NCI-H187 treated with DMSO at 0.1 percent for 48 hours (cell line): ENCODE measurements around the gene CNTF.
"Not testable (repeated sequence)": the region's sequence is repeated elsewhere in the genome, so short reads cannot be mapped to it uniquely, and the experiment has no call there.

Experiments used
- DNase-seq: peaks from one replicate; lab custom pipeline; 2025; lab: John Stamatoyannopoulos, UW

The CNTF gene

GRCh38 chr11:58622344-58622743 lies at the start of gene CNTF:
CNTF (plus strand) TSS chr11:58622665; CDS start chr11:58622753, 88 bp downstream.
- no peak for DNase-seq

- DNase-seq: not testable (repeated sequence)
Observed at GRCh38 chr11:58572906-58573305, 49.6 kb upstream of the CNTF start.

- no peak for DNase-seq
Observed at GRCh38 chr11:58573451-58574104, 48.9 kb upstream of the CNTF start.

GRCh38 chr11:58574881-58575280 lies 47.6 kb upstream of the CNTF start:
- no peak for DNase-seq

- DNase-seq: no peak
Observed at GRCh38 chr11:58575377-58576020, 47.0 kb upstream of the CNTF start, which contains the start of gene LPXN. LPXN (minus strand) TSS chr11:58575856; CDS start chr11:58575772, 84 bp downstream.

GRCh38 chr11:58576887-58577471 lies 45.5 kb upstream of the CNTF start:
- no peak for DNase-seq

GRCh38 chr11:58577555-58578135 lies 44.8 kb upstream of the CNTF start:
- no peak for DNase-seq

- DNase-seq: peak; percentile 97
Observed at GRCh38 chr11:58578136-58578634, 44.3 kb upstream of the CNTF start.

GRCh38 chr11:58578635-58579191 lies 43.8 kb upstream of the CNTF start, which contains the start of gene ZFP91:
ZFP91 (plus strand) TSS chr11:58579063; CDS start chr11:58579282, 219 bp downstream.
- peak; percentile 90 for DNase-seq

GRCh38 chr11:58579192-58580129 lies 43.0 kb upstream of the CNTF start:
- DNase-seq: peak; percentile 38

GRCh38 chr11:58580311-58580710 lies 42.2 kb upstream of the CNTF start:
- no peak for DNase-seq

GRCh38 chr11:58582437-58582836 lies 40.0 kb upstream of the CNTF start:
- DNase-seq: no peak

GRCh38 chr11:58586998-58587397 lies 35.5 kb upstream of the CNTF start:
- DNase-seq: no peak

- DNase-seq: no peak
Observed at GRCh38 chr11:58591659-58592058, 30.8 kb upstream of the CNTF start.

GRCh38 chr11:58592760-58593472 lies 29.5 kb upstream of the CNTF start:
- DNase-seq: no peak

GRCh38 chr11:58594826-58595225 lies 27.6 kb upstream of the CNTF start:
- no peak for DNase-seq

- DNase-seq: no peak
Observed at GRCh38 chr11:58596621-58597020, 25.8 kb upstream of the CNTF start.

GRCh38 chr11:58597486-58598144 lies 24.9 kb upstream of the CNTF start:
- DNase-seq: no peak

- DNase-seq: no peak
Observed at GRCh38 chr11:58600510-58600909, 22.0 kb upstream of the CNTF start.
